Left hindlimb (tissue), 1 donor: ENCODE measurements around the gene PROC.
"Not testable (repeated sequence)": the region's sequence is repeated elsewhere in the genome, so short reads cannot be mapped to it uniquely, and the experiment has no call there.

Experiments
- DNase-seq: peaks from one replicate; pipeline ENCODE4 v3.0.0-alpha.2; 2018

Gene PROC

DNA sequence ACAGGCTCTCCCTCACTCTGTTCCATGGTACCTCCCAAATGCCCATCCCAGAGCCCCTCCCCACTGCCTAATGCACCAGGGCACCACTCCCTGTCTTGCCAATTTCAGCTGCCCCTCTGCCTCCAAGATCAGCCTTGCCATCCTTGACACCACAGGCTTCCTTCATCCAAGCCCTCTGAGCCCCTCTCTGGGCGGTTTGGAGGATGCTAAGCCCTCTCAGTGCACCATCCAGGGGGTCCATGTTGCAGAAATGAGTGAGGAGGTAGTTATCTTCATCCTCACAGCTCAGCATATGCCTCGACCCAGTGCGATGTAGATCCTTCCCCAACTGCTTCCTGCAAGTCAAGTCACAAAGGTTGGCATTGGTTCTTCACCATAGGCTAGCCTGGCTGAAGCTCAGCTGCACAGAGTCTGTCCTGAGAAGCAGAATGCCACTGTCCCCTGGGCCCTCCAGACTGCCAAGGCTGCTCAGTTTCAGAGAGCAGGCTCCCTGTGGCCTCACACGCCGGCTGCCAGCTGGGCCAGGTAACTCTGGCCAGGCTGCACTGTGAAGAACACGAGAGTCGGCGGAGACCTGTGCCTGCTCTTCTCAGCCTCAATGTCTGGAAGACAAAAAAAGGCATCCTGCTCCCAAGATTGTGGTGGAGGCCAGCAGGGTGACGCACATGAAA is 20.5 kb upstream of the PROC start:
- DNase-seq: no peak

- DNase-seq: peak; percentile 79
These were observed 20.0 kb upstream of the PROC start for GRCh38 chr2:127398239-127398590.

DNA sequence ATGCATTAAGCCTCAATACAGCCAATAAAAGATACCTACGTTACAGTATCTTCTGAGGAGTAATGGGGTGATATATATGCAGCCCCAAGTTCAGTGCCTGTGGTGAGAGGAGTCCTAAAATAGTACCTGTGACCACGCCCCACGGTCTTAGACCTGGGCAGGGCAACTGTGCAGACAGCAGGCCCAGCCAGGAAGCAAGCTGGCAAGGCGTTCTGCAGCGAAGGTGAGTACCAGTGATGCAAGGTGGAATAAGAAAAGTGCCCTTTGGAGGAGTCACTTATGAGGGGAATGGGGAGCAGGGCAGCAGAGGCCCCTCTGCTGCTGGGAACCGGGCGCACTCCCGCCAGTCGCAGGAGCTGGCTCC is 17.7 kb upstream of the PROC start:
- no peak for DNase-seq

- peak; percentile 76 for DNase-seq
These were observed 17.1 kb upstream of the PROC start for GRCh38 chr2:127400897-127401756.

DNA sequence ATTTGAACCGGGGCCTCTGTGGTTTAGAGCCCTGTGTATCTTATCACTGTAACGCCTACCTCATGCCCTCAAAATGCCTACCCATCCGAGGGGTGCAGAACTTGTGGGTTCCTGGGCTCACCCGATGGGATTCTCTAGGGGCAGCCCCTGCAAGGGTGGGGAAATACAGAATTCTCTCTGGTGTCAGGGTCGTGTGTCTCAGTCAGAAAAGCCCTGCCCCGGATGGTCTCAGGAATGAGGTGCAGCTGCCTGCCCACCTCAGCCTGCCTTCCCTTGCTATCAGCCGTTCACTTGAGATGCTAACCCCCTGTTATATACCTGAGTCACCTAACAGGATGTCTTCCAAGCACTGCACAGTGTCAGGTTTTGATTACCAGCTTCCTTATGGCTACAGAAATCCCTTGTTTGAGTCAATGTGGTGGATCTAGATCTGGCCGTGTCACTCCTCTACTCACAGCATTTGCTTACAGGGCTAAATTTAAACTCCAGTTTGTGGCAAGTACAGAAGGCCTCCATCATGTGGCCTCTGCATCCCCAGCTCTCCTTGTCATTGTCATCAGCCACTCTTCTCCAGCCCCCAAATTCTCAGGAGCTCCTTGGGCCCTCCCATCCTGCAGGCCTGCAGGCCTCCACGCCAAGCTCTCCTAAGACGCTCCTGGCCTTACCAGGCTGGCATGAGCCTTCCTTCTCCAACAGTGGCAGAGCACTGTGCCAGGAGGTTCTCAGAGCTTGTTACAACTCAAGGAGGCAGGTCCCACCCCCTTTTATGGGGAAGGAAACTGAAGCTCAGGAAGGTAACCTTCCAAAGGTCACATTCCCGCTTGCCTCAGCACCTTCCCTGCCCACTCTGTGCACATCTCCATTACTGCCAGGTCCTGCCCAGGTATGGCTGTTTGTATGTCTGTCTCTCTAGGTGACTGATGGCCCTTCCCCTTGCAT is 16.2 kb upstream of the PROC start:
- DNase-seq: no peak

DNA sequence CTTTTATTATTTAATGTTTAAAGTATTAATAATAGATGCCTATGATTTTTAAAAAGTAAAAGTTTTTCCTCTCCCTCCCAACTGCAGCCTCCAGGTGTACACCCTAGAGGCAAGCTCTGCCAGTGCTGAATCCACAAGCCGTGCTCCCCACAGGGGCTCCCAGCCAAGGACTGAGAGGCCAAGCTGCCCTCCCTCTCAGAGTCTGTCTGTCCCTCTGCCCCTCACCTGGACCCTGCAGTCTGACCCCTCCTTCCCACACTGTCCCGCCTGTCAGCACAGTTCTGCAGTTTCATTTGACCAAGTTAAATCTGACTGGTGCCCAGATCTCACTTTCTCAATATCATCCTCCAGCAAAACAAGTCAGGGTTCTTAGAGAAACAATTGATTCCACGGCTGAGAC is 14.8 kb upstream of the PROC start:
- DNase-seq: no peak

DNA sequence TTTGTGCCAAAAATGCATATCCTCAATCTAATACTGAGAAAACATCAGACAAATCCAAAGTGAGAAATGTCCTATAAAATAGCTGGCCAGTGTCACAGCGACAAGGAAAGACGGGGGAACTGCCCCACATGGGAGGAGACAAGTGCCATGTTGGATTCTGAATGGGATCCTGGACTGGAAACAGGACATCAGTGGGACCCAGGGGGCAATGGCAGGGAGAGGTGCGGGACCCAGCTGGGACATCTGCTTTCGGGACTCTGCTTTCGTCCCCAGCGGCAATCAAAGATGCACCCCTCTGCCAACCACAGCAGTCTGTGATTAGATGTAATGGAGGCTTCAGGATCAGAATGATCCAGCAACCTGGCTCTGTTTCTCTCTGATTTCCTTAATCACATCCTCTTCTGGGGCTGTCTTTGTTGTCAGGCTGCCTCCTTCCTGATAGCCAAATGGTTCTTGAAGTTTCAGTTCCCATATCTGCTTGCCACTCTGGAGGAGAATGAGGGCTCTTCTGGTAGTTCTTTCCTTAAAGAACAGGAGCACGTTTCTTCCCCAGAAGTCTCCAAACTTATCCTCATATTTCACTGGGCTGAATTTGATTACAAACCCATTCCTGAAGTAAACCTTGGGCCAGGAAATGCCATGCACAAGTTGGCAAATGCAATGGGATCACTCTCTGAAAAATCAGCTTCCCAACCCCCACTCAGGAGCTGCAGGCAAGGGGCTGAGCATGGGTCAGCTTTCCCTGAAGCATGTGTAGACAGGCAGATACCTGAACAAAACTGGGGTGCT is 13.6 kb upstream of the PROC start:
- DNase-seq: no peak

GRCh38 chr2:127405255-127405610 is 13.0 kb upstream of the PROC start:
- DNase-seq: no peak

DNA sequence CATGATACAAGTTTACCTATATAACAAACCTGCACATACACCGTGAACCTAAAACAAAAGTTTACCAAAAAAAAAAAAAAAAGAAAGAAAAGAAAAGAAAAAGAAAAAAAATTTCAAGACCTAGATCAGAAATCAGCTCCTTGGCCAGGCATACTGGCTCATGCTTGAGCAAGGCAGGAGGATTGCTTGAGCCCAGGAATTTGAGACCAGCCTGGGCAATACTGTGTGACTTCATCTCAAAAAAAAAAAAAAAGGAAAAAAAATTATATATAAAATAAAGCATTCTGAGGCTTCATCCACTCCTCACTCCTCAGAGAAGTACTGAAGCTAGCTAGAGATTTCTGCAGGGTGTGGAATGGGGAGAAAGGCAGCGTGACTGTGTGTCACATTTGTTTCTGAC is 11.8 kb upstream of the PROC start:
- DNase-seq: no peak

DNA sequence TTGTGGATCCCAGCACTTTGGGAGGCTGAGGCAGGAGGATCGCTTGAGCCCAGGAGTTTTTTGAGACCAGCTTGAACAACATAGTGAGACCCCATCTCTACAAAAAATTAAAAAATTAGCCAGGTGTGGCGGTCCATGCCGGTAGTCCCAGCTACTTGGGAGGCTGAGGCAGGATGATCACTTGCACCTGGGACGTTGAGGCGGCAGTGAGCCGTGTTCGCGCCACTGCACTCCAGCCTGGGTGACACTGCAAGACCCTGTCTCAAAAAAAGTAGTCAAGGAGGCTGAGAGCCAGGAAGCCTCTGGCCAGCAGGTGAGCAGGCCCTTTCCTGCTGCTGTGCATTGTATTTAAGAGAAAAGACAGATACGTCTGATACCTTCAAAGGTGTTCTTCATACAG is 11.1 kb upstream of the PROC start:
- DNase-seq: no peak

GRCh38 chr2:127407661-127408003 is 10.6 kb upstream of the PROC start:
- DNase-seq: no peak

- DNase-seq: peak; percentile 92
These were observed 10.0 kb upstream of the PROC start for GRCh38 chr2:127408004-127408806.

DNA sequence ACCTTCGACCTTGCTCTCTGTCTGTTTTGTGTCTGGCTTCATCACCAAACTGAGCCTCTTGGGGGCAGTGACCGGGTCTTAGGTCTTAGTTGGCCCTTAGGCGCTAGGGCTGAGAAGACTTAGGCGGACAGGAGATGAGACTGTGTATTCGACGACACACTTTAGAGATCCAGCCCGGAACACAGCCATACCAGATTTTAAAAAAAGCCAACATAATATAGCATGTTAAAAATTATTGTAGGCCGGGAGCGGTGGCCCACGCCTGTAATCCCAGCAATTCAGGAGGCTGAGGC is 9.5 kb upstream of the PROC start:
- no peak for DNase-seq

DNA sequence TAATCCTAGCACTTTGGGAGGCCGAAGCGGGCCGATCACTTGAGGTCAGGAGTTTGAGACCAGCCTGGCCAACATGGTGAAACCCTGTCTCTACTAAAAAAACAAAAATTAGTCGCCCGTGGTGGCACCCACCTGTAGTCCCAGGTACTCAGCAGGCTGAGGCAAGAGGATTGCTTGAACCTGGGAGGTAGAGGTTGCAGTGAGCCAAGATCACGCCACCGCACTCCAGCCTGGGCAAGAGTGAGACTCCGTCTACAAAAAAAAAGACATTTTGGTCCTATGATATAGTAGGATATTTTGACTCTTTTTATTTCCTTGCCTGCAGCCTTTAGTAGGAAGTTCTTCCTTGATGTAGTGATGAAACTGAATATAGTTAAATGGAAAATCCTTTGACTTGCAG is 8.5 kb upstream of the PROC start:
- not testable (repeated sequence) for DNase-seq

DNA sequence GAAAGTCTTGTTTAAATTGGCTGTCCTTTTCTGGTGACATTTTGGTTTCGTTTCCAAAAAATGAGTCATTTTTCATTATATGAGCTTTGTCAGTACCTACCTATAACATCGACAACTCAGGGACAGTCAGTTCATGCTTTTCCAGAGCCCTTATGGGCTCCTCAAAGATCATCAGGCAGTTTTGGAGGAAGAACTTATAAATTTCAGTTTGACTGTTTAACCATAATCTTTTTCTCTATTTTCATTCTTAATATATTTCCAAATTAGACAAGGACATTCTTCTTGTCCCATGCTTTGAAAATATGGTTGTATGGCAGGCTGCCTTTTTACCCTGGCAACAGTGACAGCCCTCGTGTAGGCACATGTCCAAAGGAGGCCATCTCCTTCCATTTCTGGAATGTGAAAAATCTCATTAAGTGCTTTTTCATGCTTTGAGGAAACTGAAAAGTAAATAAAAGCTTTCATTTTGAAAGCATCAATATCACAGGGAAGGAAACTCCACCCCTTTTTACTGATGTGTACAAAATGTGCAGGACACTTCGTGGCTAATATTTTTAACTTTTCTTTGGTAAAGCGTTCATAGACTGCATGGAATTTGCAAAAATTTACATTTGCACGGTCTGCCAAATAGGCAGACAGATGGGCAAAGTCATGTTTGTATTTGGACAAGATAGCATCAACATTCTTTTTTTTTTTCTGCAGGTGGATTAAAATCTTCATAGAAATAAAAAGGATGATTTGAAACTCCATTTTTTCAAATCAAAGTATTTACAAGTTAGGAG is 7.2 kb upstream of the PROC start:
- DNase-seq: no peak

DNA sequence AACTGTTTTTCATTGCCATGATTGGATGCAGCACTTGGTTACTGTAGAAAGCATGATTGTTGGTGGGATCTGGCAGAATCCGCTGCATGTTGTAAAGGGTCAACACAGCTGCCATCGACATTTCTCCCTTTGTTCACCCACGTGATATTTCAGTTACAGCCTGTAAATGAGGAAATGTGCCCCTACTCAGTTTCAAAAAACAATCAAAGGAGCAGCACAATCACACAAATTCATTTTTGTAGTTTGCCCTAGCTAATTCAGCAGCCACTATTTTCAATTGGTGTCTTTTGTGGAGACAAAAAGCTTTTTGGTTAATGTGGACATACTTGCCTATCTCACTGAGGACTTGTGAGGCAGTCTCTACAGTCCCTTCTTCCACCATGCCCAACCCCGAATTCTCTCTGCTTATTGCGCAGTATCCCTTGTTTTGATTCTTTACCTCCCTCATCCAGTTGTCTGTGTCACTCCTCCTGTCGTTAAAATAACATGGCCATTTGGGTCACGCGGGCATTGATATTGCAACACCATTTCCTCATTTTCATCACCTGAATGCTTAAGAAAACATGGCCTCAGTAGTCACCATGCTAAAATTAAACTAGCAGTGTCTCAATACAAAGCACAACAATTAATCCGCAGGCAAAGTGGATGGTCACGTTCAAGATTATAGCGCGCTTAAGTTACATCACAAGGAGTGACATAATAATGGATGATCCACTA is 6.4 kb upstream of the PROC start:
- DNase-seq: no peak

DNA sequence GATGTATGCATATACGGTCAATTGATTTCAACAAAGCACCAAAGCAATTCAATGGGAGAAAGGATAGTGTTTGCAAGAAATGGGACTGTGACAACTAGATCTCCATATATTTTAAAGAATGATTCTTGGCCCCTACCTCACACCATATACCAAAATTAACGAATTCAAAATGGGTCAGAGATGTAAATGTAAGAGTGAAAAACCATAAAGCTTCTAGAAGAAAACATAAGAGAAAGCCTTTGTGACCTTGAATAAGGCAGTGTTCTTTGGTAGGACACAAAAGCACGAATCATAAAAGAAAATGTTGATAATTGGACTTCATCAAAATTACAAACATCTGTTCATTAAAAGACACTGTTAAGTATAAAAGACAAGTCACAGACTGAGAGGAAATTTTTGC is 5.0 kb upstream of the PROC start:
- no peak for DNase-seq

- DNase-seq: no peak
These were observed 4.2 kb upstream of the PROC start for GRCh38 chr2:127413782-127414637.
